ENCODE data around the gene DCP2.

The DCP2 gene

DNA sequence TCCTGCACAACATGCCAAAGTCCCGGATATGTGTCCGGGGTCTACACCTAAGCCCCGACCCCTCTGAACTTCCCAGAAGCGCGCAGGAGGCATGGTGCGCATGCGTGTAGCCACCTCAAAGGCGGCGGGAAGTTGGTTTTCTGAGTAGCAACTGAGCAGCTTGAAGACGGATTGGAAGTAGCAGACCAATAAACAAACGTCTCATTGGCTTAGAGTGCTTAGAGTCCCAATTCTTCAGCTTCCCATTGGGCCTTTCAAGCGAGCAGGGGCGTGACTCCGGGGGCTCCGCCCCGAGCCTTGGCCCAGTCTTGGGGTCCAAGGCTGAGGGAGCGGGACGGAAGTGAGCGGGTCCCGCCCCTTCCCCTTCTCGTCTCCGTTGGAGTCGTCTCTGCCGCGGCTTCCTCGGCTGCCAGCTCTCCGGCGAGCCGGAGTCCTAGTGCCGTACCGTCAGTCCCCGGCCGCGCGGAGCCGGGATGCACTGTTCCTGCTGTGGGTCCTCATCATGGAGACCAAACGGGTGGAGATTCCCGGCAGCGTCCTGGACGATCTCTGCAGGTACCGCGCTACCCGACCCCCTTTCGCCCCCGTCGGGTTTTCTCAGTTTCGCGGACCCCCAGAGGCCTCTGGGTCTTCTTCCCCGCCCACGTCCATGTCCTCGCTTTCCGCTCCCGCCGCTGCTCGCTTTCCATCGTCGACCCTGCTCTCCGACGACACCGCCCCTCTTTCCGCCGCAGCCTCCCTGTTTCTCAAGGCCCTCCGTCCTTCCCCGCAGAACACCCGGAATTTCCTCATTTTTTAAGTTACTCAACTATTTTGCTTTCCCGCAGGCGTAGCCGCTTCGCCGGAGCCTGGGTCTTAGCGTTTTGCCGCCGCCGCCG is at the start of gene DCP2:
DCP2 (plus strand) TSS at position 367 of the 878 bp plus-strand sequence; CDS start at position 503, 136 bp downstream.
- H3K4me3 ChIP-seq (ENCODE audit: low read depth, low read length, poor library complexity, severe bottlenecking) = peak within 1 kb of the TSS; percentile 94
- H3K9me2 ChIP-seq (ENCODE audit: low read depth, low read length) = no peaks in the 10 kb centered on the region
- H3K27ac ChIP-seq (ENCODE audit: low read depth, low read length, poor library complexity, severe bottlenecking) = peak within 1 kb of the TSS; percentile 67
- H4K20me1 ChIP-seq (ENCODE audit: insufficient read depth, low read length) = no peaks in the 10 kb centered on the region
- H3K27me3 ChIP-seq (ENCODE audit: insufficient read depth, low read length) = no peaks in the 10 kb centered on the region
- peaks cover 16% of the 10 kb centered on the region for H3K36me3 ChIP-seq (ENCODE audit: insufficient read depth, low read length)
- no peak for TF ChIP-seq EZH2 (IDR thresholded peaks at IDR 0.05; ENCODE audit: borderline replicate concordance, low read length)
- TF ChIP-seq, protein P1, sequence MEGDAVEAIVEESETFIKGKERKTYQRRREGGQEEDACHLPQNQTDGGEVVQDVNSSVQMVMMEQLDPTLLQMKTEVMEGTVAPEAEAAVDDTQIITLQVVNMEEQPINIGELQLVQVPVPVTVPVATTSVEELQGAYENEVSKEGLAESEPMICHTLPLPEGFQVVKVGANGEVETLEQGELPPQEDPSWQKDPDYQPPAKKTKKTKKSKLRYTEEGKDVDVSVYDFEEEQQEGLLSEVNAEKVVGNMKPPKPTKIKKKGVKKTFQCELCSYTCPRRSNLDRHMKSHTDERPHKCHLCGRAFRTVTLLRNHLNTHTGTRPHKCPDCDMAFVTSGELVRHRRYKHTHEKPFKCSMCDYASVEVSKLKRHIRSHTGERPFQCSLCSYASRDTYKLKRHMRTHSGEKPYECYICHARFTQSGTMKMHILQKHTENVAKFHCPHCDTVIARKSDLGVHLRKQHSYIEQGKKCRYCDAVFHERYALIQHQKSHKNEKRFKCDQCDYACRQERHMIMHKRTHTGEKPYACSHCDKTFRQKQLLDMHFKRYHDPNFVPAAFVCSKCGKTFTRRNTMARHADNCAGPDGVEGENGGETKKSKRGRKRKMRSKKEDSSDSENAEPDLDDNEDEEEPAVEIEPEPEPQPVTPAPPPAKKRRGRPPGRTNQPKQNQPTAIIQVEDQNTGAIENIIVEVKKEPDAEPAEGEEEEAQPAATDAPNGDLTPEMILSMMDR (IDR thresholded peaks at IDR 0.05; ENCODE audit: low read length) = no peak
- H3K79me2 ChIP-seq (ENCODE audit: insufficient read depth, low read length) = peaks cover 48% of the 10 kb centered on the region
- H3K4me1 ChIP-seq (ENCODE audit: insufficient read depth, low read length, severe bottlenecking) = peaks cover 40% of the 10 kb centered on the region
- peak within 1 kb of the TSS; percentile 94 for H3K9ac ChIP-seq (ENCODE audit: low read length)
- no peaks in the 10 kb centered on the region for H3F3A ChIP-seq (ENCODE audit: insufficient read depth, low read length)
- peak within 1 kb of the TSS; percentile 85 for H3K4me2 ChIP-seq (ENCODE audit: low read length)
- H3K9me3 ChIP-seq (ENCODE audit: low read length) = no peaks in the 10 kb centered on the region
- no peak within 1 kb of the TSS; the same call in 1 of the 2 replicates for H2AFZ ChIP-seq (ENCODE audit: low read length)

DNA sequence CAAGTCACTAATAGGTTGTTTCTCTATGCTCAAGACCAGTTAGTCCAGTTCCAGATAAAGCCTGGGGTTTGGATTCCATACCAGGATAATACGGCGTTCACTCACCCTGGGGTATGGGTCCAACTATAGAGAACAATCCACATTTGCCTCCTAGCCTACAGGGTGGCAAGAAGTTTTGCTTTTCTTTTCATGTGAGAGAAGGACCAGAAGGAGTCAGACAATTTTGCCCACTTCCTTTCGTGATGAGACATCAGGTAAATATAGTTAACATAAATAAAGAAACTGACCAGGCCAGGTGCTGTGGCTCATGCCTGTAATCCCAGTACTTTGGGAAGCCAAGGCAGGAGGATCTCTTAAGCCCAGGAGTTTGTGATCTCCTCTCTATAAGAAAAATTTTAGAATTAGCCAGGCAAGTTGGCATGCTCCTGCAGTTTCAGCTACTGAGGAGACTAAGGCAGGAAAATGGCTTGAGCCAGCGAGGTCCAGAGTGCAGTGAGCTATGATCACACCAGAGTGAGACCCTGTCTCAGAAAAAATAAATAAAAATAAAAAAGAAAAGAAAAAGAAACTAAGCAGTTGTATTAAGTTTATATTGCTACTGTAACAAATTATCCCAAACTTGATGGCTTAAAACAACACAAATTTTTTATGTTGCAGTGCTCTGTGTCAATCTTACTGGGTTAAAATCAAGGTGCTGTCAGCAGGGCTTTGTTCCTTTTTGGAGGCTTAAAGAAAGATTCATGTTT is 47.1 kb upstream of the DCP2 start:
- H3K27me3 ChIP-seq (ENCODE audit: insufficient read depth, low read length) = no peaks in the 10 kb centered on the region
- H3K4me3 ChIP-seq (ENCODE audit: low read depth, low read length, poor library complexity, severe bottlenecking) = peak overlapping the region; percentile 48
- H3K79me2 ChIP-seq (ENCODE audit: insufficient read depth, low read length) = no peaks in the 10 kb centered on the region
- peak overlapping the region; percentile 91 for H3K27ac ChIP-seq (ENCODE audit: low read depth, low read length, poor library complexity, severe bottlenecking)
- H3K4me2 ChIP-seq (ENCODE audit: low read length) = peak overlapping the region; percentile 72
- H3F3A ChIP-seq (ENCODE audit: insufficient read depth, low read length) = 0 out of 2 replicates have a peak, but pooled peaks cover 5% of the 10 kb centered on the region
- H2AFZ ChIP-seq (ENCODE audit: low read length) = peak overlapping the region; percentile 15
- TF ChIP-seq, protein P1 (IDR thresholded peaks at IDR 0.05; ENCODE audit: low read length) = no peak
- no peak for TF ChIP-seq EZH2 (IDR thresholded peaks at IDR 0.05; ENCODE audit: borderline replicate concordance, low read length)
- peak overlapping the region; percentile 49 for H3K9ac ChIP-seq (ENCODE audit: low read length)
- H3K9me2 ChIP-seq (ENCODE audit: low read depth, low read length) = no peaks in the 10 kb centered on the region
- no peaks in the 10 kb centered on the region for H3K36me3 ChIP-seq (ENCODE audit: insufficient read depth, low read length)
- H3K9me3 ChIP-seq (ENCODE audit: low read length) = no peaks in the 10 kb centered on the region
- H4K20me1 ChIP-seq (ENCODE audit: insufficient read depth, low read length) = no peaks in the 10 kb centered on the region
- H3K4me1 ChIP-seq (ENCODE audit: insufficient read depth, low read length, severe bottlenecking) = peaks cover 51% of the 10 kb centered on the region

DNA sequence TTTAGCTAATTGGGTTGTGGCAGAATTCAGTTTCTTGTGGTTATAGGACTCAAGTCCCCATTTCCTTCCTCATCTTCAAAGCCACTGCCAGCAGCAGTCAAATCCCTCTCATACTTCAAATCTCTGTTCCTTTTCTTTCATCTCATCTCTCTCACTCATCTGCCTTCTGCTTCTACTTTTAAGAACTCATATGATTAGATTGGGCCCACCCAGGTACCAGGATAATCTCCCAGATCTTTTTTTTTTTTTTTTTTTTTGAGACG is 46.6 kb upstream of the DCP2 start:
- peak overlapping the region; percentile 91 for H3K27ac ChIP-seq (ENCODE audit: low read depth, low read length, poor library complexity, severe bottlenecking)
- no peaks in the 10 kb centered on the region for H4K20me1 ChIP-seq (ENCODE audit: insufficient read depth, low read length)
- H3K4me3 ChIP-seq (ENCODE audit: low read depth, low read length, poor library complexity, severe bottlenecking) = no peak overlapping the region
- H3K4me1 ChIP-seq (ENCODE audit: insufficient read depth, low read length, severe bottlenecking) = peaks cover 51% of the 10 kb centered on the region
- TF ChIP-seq, protein P1 (IDR thresholded peaks at IDR 0.05; ENCODE audit: low read length) = no peak
- no peaks in the 10 kb centered on the region for H3K27me3 ChIP-seq (ENCODE audit: insufficient read depth, low read length)
- no peak overlapping the region for H3K9ac ChIP-seq (ENCODE audit: low read length)
- no peaks in the 10 kb centered on the region for H3K9me3 ChIP-seq (ENCODE audit: low read length)
- peak overlapping the region; percentile 72; the same call in 1 of the 2 replicates for H3K4me2 ChIP-seq (ENCODE audit: low read length)
- 0 out of 2 replicates have a peak, but pooled peaks cover 5% of the 10 kb centered on the region for H3F3A ChIP-seq (ENCODE audit: insufficient read depth, low read length)
- H3K9me2 ChIP-seq (ENCODE audit: low read depth, low read length) = no peaks in the 10 kb centered on the region
- H3K79me2 ChIP-seq (ENCODE audit: insufficient read depth, low read length) = no peaks in the 10 kb centered on the region
- no peak overlapping the region for H2AFZ ChIP-seq (ENCODE audit: low read length)
- H3K36me3 ChIP-seq (ENCODE audit: insufficient read depth, low read length) = no peaks in the 10 kb centered on the region

Measured in OCI-LY1 (cell line).